ACHN (cell line): ENCODE data around the gene FYCO1.

Experiments used
- DNase-seq: peaks from one replicate; pipeline ENCODE4 v3.0.0-alpha.2; 2015
- in situ Hi-C: cut with HindIII; loops from 2 replicates; pipeline ENCODE4 v1.10.0; 2017; ENCODE audit warnings: low sequenced_read_pairs, low pct_ligation_motif_present, low pct_unique_long_range_greater_than_20kb

The FYCO1 gene

GRCh38 chr3:45987368-45988291 is 8.0 kb downstream of the FYCO1 start:
- in situ Hi-C loops = no loop called here

GRCh38 chr3:45986303-45986982 is 9.2 kb downstream of the FYCO1 start:
- DNase-seq = peak; percentile 26
- in situ Hi-C loops = no loop called here

More at GRCh38 chr3:45987368-45988291, 8.0 kb downstream of the FYCO1 start:
- no peak for DNase-seq

GRCh38 chr3:45985532-45986302 is 9.9 kb downstream of the FYCO1 start:
- no peak for DNase-seq
- in situ Hi-C loops = no loop called here

- in situ Hi-C loops = no loop called here
- DNase-seq = no peak
These were observed 11.0 kb downstream of the FYCO1 start for GRCh38 chr3:45984331-45985312.

GRCh38 chr3:45983770-45984169 is 11.9 kb downstream of the FYCO1 start:
- DNase-seq = no peak
- in situ Hi-C loops = no loop called here

- peak; percentile 82 for DNase-seq
- in situ Hi-C loops = no loop called here
These were observed 14.1 kb downstream of the FYCO1 start for GRCh38 chr3:45981346-45982074.

GRCh38 chr3:45980819-45981218 is 14.8 kb downstream of the FYCO1 start:
- no peak for DNase-seq
- in situ Hi-C loops = no loop called here

- in situ Hi-C loops = no loop called here
- DNase-seq = no peak
These were observed 15.3 kb downstream of the FYCO1 start for GRCh38 chr3:45980229-45980813.

GRCh38 chr3:45979378-45979777 is 16.2 kb downstream of the FYCO1 start:
- no peak for DNase-seq
- in situ Hi-C loops = no loop called here

- in situ Hi-C loops = no loop called here
- DNase-seq = no peak
These were observed 17.4 kb downstream of the FYCO1 start for GRCh38 chr3:45978006-45978761.

- in situ Hi-C loops = no loop called here
- DNase-seq = no peak
These were observed 19.2 kb downstream of the FYCO1 start for GRCh38 chr3:45976191-45977091.

GRCh38 chr3:45975686-45976085 is 19.9 kb downstream of the FYCO1 start:
- in situ Hi-C loops = no loop called here
- no peak for DNase-seq

GRCh38 chr3:45974686-45975085 is 20.9 kb downstream of the FYCO1 start:
- in situ Hi-C loops = no loop called here
- DNase-seq = no peak

- in situ Hi-C loops = no loop called here
- DNase-seq = peak; percentile 34
These were observed 22.9 kb downstream of the FYCO1 start for GRCh38 chr3:45972534-45973402.

- in situ Hi-C loops = no loop called here
- no peak for DNase-seq
These were observed 25.7 kb downstream of the FYCO1 start for GRCh38 chr3:45969953-45970352.
